GM19025 (cell line): Measurements from ENCODE around the gene LRRC46.

Source experiments
- ATAC-seq: cut with Tn5 transposase; IDR thresholded peaks from one replicate; pipeline ENCODE4 v1.9.1; 2021; ENCODE audit warnings: mild to moderate bottlenecking, low read depth, moderate library complexity; ENCODE audit not compliant: unreplicated experiment

The LRRC46 gene

DNA sequence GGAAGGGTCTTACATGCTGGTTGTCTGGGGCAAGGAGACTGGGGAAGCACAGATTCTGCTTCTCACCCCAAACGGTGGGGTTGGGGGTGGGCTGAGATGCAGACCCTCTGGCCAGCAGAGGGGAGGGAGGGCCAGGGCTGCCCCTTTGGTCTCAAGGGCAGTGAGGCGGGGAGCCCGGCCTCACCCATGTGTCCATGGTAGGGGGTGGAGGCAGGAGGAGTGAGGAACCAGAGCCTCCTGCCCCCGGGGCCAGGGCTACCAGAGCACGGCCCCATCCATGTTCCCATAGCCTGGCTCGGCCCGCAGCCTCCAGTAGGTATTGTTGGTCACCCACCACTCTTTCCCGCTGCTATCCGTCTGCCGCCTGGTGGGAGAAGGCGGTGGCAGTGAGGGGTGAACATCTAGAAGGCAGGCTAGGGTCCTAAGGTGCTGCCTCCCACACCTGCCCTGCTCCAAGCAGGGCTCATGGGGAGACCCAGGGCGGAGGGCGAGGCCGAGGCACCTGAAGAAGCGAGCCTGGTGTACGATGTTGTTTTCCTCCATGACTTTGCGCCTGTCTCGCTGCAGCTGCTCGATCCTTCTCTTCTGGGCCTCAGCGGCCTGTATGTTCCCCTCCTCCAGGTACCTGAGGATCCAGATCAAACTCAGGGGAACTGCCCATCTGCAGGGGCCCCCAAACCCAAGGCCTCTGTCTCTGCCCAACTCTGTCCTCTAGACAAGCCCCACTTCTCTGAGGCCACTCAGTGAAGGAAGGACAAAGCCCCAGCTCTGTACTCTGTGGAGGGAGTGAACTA lies 23.2 kb upstream of the LRRC46 start:
- no peak for ATAC-seq

DNA sequence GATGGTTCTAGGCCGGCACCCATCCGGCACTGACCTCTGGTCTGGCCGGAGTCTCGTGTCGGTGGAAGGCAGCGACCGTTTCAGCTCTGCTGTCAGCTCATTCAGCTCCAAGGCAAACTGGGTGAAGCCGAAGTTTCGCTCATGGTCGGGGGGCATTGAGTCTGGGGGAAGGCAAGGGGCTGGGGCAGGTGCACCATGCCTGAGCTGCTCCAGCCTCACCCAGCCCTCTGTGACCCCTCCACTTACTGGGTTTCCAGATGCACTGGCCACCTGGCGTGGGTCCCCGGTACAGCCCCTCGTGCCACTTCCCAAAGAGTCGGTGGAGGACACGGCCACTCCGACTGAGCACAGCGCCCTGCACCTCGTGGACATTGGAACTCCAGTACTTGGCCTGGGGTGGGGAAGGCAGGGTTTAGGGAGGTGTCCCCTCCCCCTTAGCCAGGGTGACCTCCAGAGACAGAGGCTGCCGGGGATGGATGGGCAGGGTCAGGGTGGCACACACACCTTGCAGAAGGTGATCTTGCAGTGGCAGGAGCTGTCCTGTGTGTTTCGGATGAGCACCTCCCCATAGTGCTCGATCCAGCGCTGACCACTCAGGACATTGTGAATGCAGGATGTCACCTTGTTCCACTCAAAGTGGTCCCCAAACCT lies 22.5 kb upstream of the LRRC46 start:
- ATAC-seq: no peak

DNA sequence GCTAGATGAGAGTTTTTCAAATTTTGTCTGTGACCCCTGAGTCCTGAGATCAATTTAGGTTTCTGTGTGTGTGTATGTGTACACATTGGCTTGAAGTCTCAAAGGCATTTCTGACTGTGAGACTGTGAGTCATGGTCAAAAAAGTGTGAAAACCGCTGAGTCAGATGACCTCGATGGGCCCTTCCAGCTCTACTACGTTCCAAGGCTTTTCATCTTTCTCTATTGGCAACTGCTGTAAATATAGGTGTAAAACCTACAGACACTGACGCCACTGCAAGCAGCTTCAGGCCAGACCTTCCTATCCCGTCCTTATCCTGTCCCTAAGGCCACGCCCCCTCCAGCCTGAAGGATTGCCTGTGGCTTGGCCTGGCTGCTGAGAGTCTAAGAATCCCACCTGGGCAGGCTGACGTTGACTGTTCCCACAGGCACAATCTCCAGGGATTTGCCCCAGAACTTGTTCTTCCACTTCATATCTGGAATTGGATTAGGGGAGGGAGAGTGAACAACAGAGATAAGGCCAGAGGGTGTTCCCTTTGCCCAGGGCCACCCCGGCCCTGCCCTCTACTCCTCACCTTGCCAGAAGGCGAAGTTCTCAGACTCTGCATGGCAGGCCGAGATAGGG lies 21.2 kb upstream of the LRRC46 start:
- ATAC-seq: no peak

- no peak for ATAC-seq
Observed at GRCh38 chr17:47810901-47811635, 20.4 kb upstream of the LRRC46 start.

GRCh38 chr17:47811709-47812108 lies 19.8 kb upstream of the LRRC46 start:
- ATAC-seq: no peak

DNA sequence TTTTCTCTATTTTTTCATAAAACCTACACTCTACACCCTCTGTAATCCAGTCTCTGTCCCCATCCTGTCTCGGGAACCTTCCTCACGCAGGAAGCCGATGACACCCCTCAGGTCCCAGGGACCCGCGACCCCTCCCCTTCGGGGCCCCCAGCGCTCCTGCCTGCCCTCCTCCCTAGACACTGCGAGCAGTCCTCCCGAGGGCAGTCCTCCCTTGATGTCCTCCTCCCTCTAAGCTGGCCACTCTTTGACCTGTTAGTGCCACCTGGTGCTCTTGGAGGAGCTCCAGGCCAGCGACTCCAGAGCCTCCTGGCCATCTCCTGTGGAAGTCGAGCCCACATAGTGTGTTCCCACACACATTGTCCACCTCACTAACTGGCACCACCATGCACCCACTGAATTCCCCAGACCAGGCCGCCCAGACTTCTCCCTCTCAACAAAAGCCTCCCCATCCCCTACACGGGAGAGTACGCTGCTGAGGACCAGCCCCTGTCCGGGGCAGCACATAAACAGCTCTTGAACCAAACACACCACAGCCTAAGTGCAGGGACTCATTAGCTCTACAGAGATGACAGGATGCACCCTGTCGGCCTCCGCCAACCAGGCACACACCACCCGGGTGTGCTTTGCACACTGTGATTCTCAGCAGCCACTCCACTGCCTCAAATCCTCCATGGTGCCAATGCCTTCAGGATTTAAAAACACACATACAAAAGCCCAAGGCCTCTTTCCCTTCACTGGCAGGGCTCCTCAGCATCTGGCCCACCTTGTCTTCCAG lies 19.1 kb upstream of the LRRC46 start:
- no peak for ATAC-seq

DNA sequence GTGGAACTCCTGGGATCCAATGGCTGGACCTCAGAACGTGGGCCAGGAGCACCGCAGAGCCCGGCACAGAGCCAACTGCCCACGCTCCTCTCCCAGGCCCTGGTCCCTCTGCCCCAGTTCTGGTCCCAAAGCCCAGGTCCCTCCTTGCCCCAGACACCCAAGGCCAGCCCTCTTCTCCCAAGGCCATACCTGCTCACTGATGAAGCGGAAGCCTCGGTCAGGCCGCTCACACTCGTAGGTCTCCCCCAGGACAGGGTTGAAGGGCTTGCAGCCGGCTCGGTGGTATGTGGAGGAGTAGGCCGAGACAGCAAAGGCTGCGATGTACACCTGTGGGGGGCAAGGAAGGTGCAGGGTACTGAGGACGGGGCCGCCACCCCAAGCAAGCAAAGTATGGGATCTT lies 18.4 kb upstream of the LRRC46 start:
- no peak for ATAC-seq

- ATAC-seq: no peak
Observed at GRCh38 chr17:47813512-47814031, 17.9 kb upstream of the LRRC46 start.

GRCh38 chr17:47815106-47815918 lies 16.2 kb upstream of the LRRC46 start:
- ATAC-seq: no peak

DNA sequence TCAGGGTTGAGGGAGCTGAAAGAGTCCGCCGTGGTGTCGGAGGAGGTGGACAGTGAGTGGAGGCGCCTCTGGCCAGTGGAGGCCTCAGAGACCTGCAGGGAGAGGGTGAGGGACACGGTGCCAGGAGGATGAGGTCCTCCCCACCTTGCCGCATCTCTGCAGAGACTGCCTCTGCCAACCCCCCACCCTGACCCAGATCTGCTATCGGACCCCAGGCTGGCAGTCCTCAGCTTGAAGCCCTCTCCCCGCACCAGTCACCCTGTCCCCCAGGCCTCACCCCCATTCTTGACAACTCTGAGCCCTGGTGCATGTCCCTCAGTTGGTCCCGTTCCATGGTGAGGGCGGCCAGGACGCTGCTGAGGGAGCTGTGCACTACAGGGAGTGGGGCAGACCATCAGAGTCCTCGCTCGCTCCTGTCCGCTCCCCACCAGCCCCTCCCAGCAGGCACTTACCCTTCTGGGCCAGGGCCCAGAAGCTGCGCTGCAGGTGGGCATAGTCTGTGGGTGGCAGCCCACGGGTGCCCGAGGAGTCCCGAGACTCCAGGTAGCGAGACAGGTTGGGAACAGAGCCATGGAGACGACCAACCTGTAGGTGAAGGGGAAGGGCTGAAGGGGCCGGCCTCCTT lies 15.2 kb upstream of the LRRC46 start:
- no peak for ATAC-seq

GRCh38 chr17:47816947-47817346 lies 14.5 kb upstream of the LRRC46 start:
- no peak for ATAC-seq

DNA sequence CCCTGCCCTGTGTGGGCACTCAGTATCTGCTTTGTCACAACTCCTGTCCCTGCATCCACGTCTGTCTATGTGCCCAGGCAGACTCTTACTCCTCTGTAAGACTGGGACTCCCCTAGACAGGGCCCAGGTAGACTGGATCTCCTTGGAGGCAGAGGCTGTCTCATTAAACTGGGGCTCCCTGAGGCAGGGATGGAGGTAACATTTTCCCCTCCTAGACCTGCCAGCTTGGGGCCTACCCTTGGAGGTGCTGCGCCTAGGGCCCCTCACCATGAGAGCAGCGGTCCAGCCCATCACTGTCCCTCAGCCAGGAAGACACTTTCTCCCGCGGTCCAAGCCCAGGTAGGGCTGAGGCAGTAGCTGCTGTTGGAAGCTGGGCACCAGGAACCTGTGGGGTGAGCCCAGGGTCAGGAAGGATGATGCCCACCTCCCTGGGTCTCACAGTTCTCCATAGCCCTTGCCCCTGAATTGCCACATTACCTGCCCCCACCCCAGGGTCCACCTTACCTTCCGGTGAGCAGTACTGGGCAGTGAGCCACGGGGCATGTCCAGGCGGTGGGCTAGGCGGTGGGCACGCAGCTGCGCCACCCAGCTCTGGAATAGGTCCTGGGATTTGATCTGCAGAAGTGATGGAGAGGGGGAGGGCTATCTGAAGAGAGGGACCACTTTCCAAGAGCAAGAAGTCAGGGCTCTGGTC lies 13.3 kb upstream of the LRRC46 start:
- ATAC-seq: no peak

DNA sequence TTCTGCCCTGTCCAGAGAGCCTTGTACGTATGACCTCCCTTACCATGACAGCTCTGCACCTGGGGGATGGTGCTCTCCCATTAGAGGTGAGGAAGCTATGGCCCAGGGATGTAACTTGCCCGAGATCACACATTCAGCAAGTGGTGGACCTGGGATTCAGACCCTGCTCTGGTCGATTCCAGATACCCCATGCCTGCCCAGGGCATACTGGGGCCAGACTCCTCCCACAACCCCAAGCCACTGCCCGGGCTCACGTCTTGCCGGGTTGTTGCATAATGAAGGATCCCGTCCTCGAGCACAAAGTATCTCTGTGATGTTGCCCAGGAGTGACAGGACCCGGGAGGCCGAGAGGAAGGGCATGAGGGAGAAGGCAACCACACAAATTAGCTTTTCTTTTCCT lies 12.0 kb upstream of the LRRC46 start:
- ATAC-seq: no peak

DNA sequence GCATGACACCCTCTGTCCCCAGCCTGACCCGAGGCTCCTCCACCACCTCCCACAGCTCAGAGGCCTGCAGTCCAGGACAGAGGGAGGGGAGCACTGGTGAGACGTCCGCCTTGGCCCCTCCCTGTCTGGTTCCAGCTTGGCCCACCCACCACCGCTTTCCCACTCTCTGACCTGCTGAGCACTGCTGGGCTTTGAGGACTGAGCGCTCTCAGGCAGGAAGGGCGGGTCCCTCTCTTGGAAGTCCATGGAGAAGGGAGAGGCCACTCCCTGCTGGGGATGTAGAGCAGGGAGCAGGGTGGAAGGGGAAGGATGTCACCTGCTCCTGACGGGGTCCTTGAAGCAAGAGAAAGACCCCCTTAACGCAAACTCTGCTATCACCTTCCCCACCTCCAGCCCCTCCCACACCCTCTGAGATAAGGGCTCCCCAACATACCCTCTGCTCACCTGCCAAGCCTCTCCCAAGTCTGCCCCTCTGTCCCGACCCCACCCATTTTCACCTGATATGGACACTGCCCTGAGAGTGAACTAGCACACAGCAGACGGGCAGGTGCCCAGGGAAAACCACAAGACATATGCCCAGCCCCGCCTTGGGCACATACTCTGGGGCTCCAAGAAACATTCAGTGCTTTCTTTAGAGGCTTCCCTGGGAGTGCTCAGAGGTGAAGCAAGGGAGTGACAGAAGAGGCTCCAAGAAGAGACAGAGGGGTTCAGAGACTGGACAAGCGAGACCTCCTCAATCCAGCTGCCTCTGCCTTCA lies 11.3 kb upstream of the LRRC46 start:
- no peak for ATAC-seq

GRCh38 chr17:47821031-47821423 lies 10.4 kb upstream of the LRRC46 start:
- ATAC-seq: no peak

- ATAC-seq: peak; percentile 93
Observed at GRCh38 chr17:47821424-47822391, 9.8 kb upstream of the LRRC46 start, which contains the start of gene OSBPL7. Gene OSBPL7 (minus strand): TSS chr17:47821794. CDS start chr17:47820278, 1,516 bp downstream.
